ENCODE measurements around the gene LYZL2. TPM values are rescaled to one million over a fixed set of nuclear protein-coding genes. Genes with fewer than 3 reads are reported as not detected.
"Not testable (repeated sequence)": the region's sequence is repeated elsewhere in the genome, so short reads cannot be mapped to it uniquely, and the experiment has no call there.

LYZL2 gene
- total and polyA plus RNA-seq, 2 donors (not counting 1 experiment from before 2014, with no cell fraction given) = not detected

GRCh38 chr10:30642856-30643255, 13.3 kb upstream of the LYZL2 start:
- not testable (repeated sequence) for H3K79me2 ChIP-seq (ENCODE audit: control insufficient read depth, insufficient read depth, low read length); H3K9me3 ChIP-seq (ENCODE audit: control insufficient read depth, insufficient read depth, low read depth, low read length); H3K27ac ChIP-seq (ENCODE audit: insufficient read depth, low read length); H3K4me3 ChIP-seq (replicated peaks in 1 of 4; ENCODE audit: control extremely low read depth in 1 of 4, insufficient read depth in 1 of 4, low read depth in 3 of 4, low read length in 4 of 4); H3K4me2 ChIP-seq (ENCODE audit: extremely low read depth, insufficient read depth, low read length); H3K9ac ChIP-seq (ENCODE audit: insufficient read depth, low read length); H3K36me3 ChIP-seq (ENCODE audit: control insufficient read depth, insufficient read depth, low read length); H3K4me1 ChIP-seq (ENCODE audit: control insufficient read depth, extremely low read depth, insufficient read depth, low read length); H2AFZ ChIP-seq (ENCODE audit: low read length); H3K27me3 ChIP-seq (ENCODE audit: control insufficient read depth, insufficient read depth, low read length); H4K20me1 ChIP-seq (ENCODE audit: control insufficient read depth, extremely low read depth, insufficient read depth, low read length); DNase-seq (ENCODE audit: low read depth in 2 of 2)

- TF ChIP-seq EZH2 (IDR thresholded peaks at IDR 0.05; ENCODE audit: low read length, missing control alignments) (no peak), CTCF (conservative IDR thresholded peaks at IDR 0.05 in 1 of 2, IDR thresholded peaks at IDR 0.05 in 1 of 2; ENCODE audit: low read depth in 1 of 2, low read length in 2 of 2) (peak; percentile 80 to 93)
Measured at GRCh38 chr10:30639946-30640786, 10.6 kb upstream of the LYZL2 start.

GRCh38 chr10:30637881-30638467, 8.4 kb upstream of the LYZL2 start:
- no peak for TF ChIP-seq EZH2 (IDR thresholded peaks at IDR 0.05; ENCODE audit: low read length, missing control alignments)
- TF ChIP-seq CTCF (conservative IDR thresholded peaks at IDR 0.05 in 1 of 2, IDR thresholded peaks at IDR 0.05 in 1 of 2; ENCODE audit: low read depth in 1 of 2, low read length in 2 of 2) = no peak
- Histone ChIP-seq H3K9ac (ENCODE audit: insufficient read depth, low read length) (no peak overlapping the region), H3K79me2 (ENCODE audit: control insufficient read depth, insufficient read depth, low read length) (no peaks in the 10 kb centered on the region), H4K20me1 (ENCODE audit: control insufficient read depth, extremely low read depth, insufficient read depth, low read length) (no peaks in the 10 kb centered on the region), H3K4me1 (ENCODE audit: control insufficient read depth, extremely low read depth, insufficient read depth, low read length) (peaks cover 10% of the 10 kb centered on the region), H3K9me3 (ENCODE audit: control insufficient read depth, insufficient read depth, low read depth, low read length) (no peaks in the 10 kb centered on the region), H3K4me3 (replicated peaks in 1 of 4; ENCODE audit: control extremely low read depth in 1 of 4, insufficient read depth in 1 of 4, low read depth in 3 of 4, low read length in 4 of 4) (no peak overlapping the region), H3K27me3 (ENCODE audit: control insufficient read depth, insufficient read depth, low read length) (no peaks in the 10 kb centered on the region), H3K27ac (ENCODE audit: insufficient read depth, low read length) (no peak overlapping the region), H3K36me3 (ENCODE audit: control insufficient read depth, insufficient read depth, low read length) (no peaks in the 10 kb centered on the region), H2AFZ (ENCODE audit: low read length) (no peak overlapping the region), H3K4me2 (ENCODE audit: extremely low read depth, insufficient read depth, low read length) (peak overlapping the region; percentile 17)
- DNase-seq (ENCODE audit: low read depth in 2 of 2) = peak; percentile 90 to 94

More at GRCh38 chr10:30639946-30640786, 10.6 kb upstream of the LYZL2 start:
- Histone ChIP-seq H3K4me1 (ENCODE audit: control insufficient read depth, extremely low read depth, insufficient read depth, low read length) (peaks cover 10% of the 10 kb centered on the region), H3K27me3 (ENCODE audit: control insufficient read depth, insufficient read depth, low read length) (no peaks in the 10 kb centered on the region), H3K79me2 (ENCODE audit: control insufficient read depth, insufficient read depth, low read length) (no peaks in the 10 kb centered on the region), H4K20me1 (ENCODE audit: control insufficient read depth, extremely low read depth, insufficient read depth, low read length) (no peaks in the 10 kb centered on the region), H3K27ac (ENCODE audit: insufficient read depth, low read length) (no peak overlapping the region), H3K36me3 (ENCODE audit: control insufficient read depth, insufficient read depth, low read length) (no peaks in the 10 kb centered on the region), H3K4me2 (ENCODE audit: extremely low read depth, insufficient read depth, low read length) (no peak overlapping the region), H3K9ac (ENCODE audit: insufficient read depth, low read length) (no peak overlapping the region), H3K4me3 (replicated peaks in 1 of 4; ENCODE audit: control extremely low read depth in 1 of 4, insufficient read depth in 1 of 4, low read depth in 3 of 4, low read length in 4 of 4) (no peak overlapping the region), H3K9me3 (ENCODE audit: control insufficient read depth, insufficient read depth, low read depth, low read length) (no peaks in the 10 kb centered on the region), H2AFZ (ENCODE audit: low read length) (no peak overlapping the region)
- peak; percentile 58 to 82 for DNase-seq (ENCODE audit: low read depth in 2 of 2)
